DND-41 (cell line): ENCODE measurements around the gene NRP1.
A peak's percentile ranks its signal among the peaks of the same experiment; 100 is the strongest.

Experiments used
- ATAC-seq: fragments of 200-7000 bp; cut with Tn5 transposase; 3 replicates; pipeline ENCODE4 v1.9.1; 2021; ENCODE audit warnings: low read depth; ENCODE audit not compliant: insufficient read depth
- DNase-seq: peaks from one replicate; pipeline ENCODE4 v3.0.0-alpha.2; 2020
- H2AFZ ChIP-seq: 2 replicates; pipeline ENCODE4 v1.6.0; 2012; ENCODE audit warnings: low read depth, low read length
- H3K27ac ChIP-seq: 2 replicates; pipeline ENCODE4 v1.5.1; 2012; ENCODE audit warnings: low read length, inconsistent platforms
- H3K27me3 ChIP-seq: fragments of 200-600 bp; sonication (generic); 2 replicates; pipeline ENCODE4 v1.6.0; 2012; ENCODE audit warnings: low read length, mild to moderate bottlenecking, inconsistent platforms; ENCODE audit not compliant: insufficient read depth, poor library complexity
- H3K36me3 ChIP-seq: 2 replicates; pipeline ENCODE4 v1.5.1; 2012; ENCODE audit warnings: low read length, inconsistent platforms; ENCODE audit not compliant: insufficient read depth
- H3K4me1 ChIP-seq: 2 replicates; pipeline ENCODE4 v1.5.1; 2012; ENCODE audit warnings: mild to moderate bottlenecking, low read length; ENCODE audit not compliant: insufficient read depth
- H3K4me2 ChIP-seq: 2 replicates; pipeline ENCODE4 v1.6.0; 2012; ENCODE audit warnings: mild to moderate bottlenecking, moderate library complexity, low read length, inconsistent platforms; ENCODE audit not compliant: insufficient read depth
- H3K4me3 ChIP-seq, 2 experiments: fragments of 200-600 bp in 1 of 2; shearing (Covaris generic) in 1 of 2; 2 replicates each; pipeline ENCODE4 v1.5.1; 2012 to 2016; ENCODE audit warnings: inconsistent platforms in 2 of 2, low read length in 2 of 2, mild to moderate bottlenecking in 2 of 2, low read depth in 1 of 2, moderate library complexity in 1 of 2
- H3K79me2 ChIP-seq: 2 replicates; pipeline ENCODE4 v1.6.0; 2012; ENCODE audit warnings: low read length, inconsistent platforms; ENCODE audit not compliant: insufficient read depth
- H3K9ac ChIP-seq: 2 replicates; pipeline ENCODE4 v1.6.0; 2012; ENCODE audit warnings: low read depth, mild to moderate bottlenecking, inconsistent platforms, low read length, moderate library complexity
- H3K9me3 ChIP-seq: 2 replicates; pipeline ENCODE4 v1.5.1; 2012; ENCODE audit warnings: low read length, moderate library complexity, mild to moderate bottlenecking, inconsistent platforms; ENCODE audit not compliant: insufficient read depth, severe bottlenecking
- H4K20me1 ChIP-seq: 2 replicates; pipeline ENCODE4 v1.6.0; 2012; ENCODE audit warnings: low read length; ENCODE audit not compliant: insufficient read depth
- CTCF ChIP-seq: IDR thresholded peaks from 2 replicates; pipeline ENCODE4 v1.5.1; 2012; ENCODE audit warnings: borderline replicate concordance, low read length, moderate library complexity, mild to moderate bottlenecking; ENCODE audit not compliant: poor library complexity, severe bottlenecking; ENCODE audit errors: extremely low read depth
- EZH2 ChIP-seq: IDR thresholded peaks from 3 replicates; pipeline ENCODE4 v1.6.1; 2012; ENCODE audit warnings: borderline replicate concordance, low read depth, mild to moderate bottlenecking, moderate library complexity, low read length, inconsistent platforms; ENCODE audit not compliant: severe bottlenecking

NRP1 gene

GRCh38 chr10:33335551-33335800 lies 1.0 kb upstream of the NRP1 start:
- peak overlapping the region; percentile 69; the same call in 1 of the 2 replicates for H3K9ac ChIP-seq
- TF ChIP-seq CTCF (no peak), EZH2 (no peak)
- H3K9me3 ChIP-seq = no peaks in the 10 kb centered on the region
- no peak for ATAC-seq
- no peak for DNase-seq
- peak overlapping the region; percentile 96 for H3K4me2 ChIP-seq
- H3K4me3 ChIP-seq = peak overlapping the region in 1 of 2 experiments; percentile 70; a peak in 1 of 4 replicates
- H3K4me1 ChIP-seq = peaks cover 41% of the 10 kb centered on the region
- H4K20me1 ChIP-seq = no peaks in the 10 kb centered on the region
- H3K79me2 ChIP-seq = no peaks in the 10 kb centered on the region
- no peaks in the 10 kb centered on the region for H3K36me3 ChIP-seq
- no peak overlapping the region for H2AFZ ChIP-seq
- peaks cover 7% of the 10 kb centered on the region for H3K27me3 ChIP-seq
- H3K27ac ChIP-seq = no peak overlapping the region

GRCh38 chr10:33334805-33335550 lies 511 bp upstream of the NRP1 start:
- Histone ChIP-seq H3K36me3 (no peaks in the 10 kb centered on the region), H3K4me2 (peak overlapping the region; percentile 96), H3K79me2 (no peaks in the 10 kb centered on the region), H3K9ac (peak overlapping the region; percentile 69), H3K4me3 (peak overlapping the region; percentile 64 to 70; a peak in 3 of 4 replicates), H3K4me1 (peaks cover 41% of the 10 kb centered on the region), H3K27ac (no peak overlapping the region), H3K27me3 (peaks cover 7% of the 10 kb centered on the region), H4K20me1 (no peaks in the 10 kb centered on the region), H3K9me3 (no peaks in the 10 kb centered on the region), H2AFZ (peak overlapping the region; percentile 71)
- ATAC-seq (peak; percentile 67), DNase-seq (peak; percentile 64)
- TF ChIP-seq EZH2 = no peak
- TF ChIP-seq CTCF = peak; percentile 36

DNA sequence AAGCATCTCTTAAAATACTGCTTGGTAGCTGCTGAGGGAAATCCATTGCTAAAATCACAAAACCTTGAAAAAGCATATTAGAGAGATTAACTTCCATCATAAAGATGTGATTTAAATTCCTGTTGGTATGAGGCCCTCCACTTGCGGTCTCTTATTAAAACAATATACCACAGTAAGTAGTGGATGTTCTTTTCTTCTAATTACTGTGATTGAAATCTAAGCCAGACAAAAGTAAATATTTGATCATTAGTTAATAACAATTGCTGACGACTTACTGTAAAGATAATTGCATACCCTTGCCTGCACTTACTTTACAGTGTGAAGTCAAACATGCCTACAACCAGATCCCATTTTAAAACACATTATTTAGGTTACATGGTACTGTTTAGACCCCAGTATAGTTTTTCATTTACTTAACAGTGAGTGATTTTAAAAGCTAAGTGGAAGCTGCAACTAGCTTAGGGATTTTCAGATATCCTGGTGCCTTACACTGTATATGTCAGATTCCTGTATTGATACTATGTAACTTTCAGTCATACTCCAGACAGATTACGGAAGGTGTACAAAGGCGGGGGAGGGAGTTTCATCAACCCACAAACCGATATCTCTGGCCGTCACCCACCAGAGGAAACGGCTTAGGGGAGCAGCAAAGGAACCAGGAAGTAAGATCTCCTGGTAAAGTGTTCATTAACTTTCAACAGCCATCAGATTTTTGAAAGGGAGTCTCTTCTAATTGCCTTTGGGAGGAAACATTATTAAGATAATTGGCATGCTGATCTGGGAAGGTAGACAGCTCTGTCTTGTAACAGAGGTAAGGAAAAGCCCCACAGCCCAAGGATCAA lies 986 bp downstream of the NRP1 start:
- peak; percentile 72 for ATAC-seq
- H3K9ac ChIP-seq = peak overlapping the region; percentile 69
- peak overlapping the region; percentile 67 for H3K27ac ChIP-seq

More for the DNA sequence above, 986 bp downstream of the NRP1 start:
- peaks cover 7% of the 10 kb centered on the region for H3K27me3 ChIP-seq
- peak overlapping the region; percentile 96 for H3K4me2 ChIP-seq
- no peaks in the 10 kb centered on the region for H3K79me2 ChIP-seq
- DNase-seq = peak; percentile 75
- H3K4me1 ChIP-seq = peaks cover 41% of the 10 kb centered on the region
- H3K9me3 ChIP-seq = no peaks in the 10 kb centered on the region
- peak overlapping the region; percentile 82 for H2AFZ ChIP-seq
- TF ChIP-seq CTCF (no peak), EZH2 (no peak)
- peak overlapping the region; percentile 64 to 70 for H3K4me3 ChIP-seq
- no peaks in the 10 kb centered on the region for H3K36me3 ChIP-seq
- no peaks in the 10 kb centered on the region for H4K20me1 ChIP-seq
